Tibial nerve (tissue), 4 donors: Measurements from ENCODE around the gene SPDYE1.

Source experiments
- EP300 ChIP-seq, 2 donors: sonication (generic); formaldehyde crosslinking; IDR thresholded peaks; one replicate each; pipeline ENCODE4 v1.6.1; 2017; ENCODE audit warnings: antibody characterized with exemption in 2 of 2, mild to moderate bottlenecking in 1 of 2
- POLR2A ChIP-seq, 2 donors: fragments of 450-650 bp; IDR thresholded peaks; one replicate each; pipeline ENCODE4 v1.6.1; 2017; ENCODE audit warnings: antibody characterized with exemption in 2 of 2, mild to moderate bottlenecking in 2 of 2, moderate library complexity in 2 of 2
- TF ChIP-seq, protein P1 (sequence below), 5 experiments: fragments of 200-600 bp in 3 of 5; fragments of 450-650 bp in 2 of 5; sonication (generic) in 3 of 5; IDR thresholded peaks; one replicate each; pipeline ENCODE4 v1.5.1; 2016 to 2019; ENCODE audit warnings: antibody characterized with exemption in 5 of 5, mild to moderate bottlenecking in 3 of 5, moderate library complexity in 2 of 5

DNA sequence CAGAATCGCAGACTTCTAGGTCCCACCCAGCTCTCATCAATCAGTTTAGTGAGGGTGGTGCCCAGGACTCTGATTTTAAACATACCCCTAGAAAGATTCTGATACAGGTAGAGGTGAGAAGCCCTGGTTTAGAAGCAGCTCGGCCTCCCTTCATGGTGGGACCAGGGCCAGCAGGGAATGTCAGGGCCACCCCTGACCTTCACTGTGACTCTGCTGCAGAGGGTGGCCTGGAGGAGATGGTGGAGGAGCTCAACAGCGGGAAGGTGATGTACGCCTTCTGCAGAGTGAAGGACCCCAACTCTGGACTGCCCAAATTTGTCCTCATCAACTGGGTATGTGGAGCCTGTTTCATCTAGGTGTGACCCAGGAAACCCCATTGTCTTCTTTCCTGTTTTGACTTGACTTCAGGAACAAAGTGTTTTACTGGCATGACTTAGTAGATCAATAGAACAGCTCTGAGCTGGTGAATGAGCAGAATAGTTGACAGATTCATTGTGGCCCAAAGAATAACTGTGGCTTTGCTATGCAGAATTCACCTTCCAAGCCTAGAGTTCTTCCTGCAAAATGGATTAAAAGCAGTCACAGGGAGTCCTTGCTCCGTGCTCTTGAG lies 54.0 kb downstream of the SPDYE1 start:
- TF ChIP-seq, protein P1, sequence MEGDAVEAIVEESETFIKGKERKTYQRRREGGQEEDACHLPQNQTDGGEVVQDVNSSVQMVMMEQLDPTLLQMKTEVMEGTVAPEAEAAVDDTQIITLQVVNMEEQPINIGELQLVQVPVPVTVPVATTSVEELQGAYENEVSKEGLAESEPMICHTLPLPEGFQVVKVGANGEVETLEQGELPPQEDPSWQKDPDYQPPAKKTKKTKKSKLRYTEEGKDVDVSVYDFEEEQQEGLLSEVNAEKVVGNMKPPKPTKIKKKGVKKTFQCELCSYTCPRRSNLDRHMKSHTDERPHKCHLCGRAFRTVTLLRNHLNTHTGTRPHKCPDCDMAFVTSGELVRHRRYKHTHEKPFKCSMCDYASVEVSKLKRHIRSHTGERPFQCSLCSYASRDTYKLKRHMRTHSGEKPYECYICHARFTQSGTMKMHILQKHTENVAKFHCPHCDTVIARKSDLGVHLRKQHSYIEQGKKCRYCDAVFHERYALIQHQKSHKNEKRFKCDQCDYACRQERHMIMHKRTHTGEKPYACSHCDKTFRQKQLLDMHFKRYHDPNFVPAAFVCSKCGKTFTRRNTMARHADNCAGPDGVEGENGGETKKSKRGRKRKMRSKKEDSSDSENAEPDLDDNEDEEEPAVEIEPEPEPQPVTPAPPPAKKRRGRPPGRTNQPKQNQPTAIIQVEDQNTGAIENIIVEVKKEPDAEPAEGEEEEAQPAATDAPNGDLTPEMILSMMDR (IDR thresholded peaks at IDR 0.05), result no peak
- TF ChIP-seq POLR2A (IDR thresholded peaks at IDR 0.05) (no peak), EP300 (IDR thresholded peaks at IDR 0.05) (no peak)
